Erythroblast (primary cell): Measurements from ENCODE around the gene PTGER4.

Experiments
- GATA1 ChIP-seq: IDR thresholded peaks from 2 replicates; pipeline ENCODE4 v1.6.1; 2011; ENCODE audit warnings: low read depth, mild to moderate bottlenecking, control low read depth, low read length, moderate library complexity
- POLR2A ChIP-seq: IDR thresholded peaks from 2 replicates; pipeline ENCODE4 v1.6.1; 2011; ENCODE audit warnings: mild to moderate bottlenecking, low read length

GRCh38 chr5:40688996-40689395, 9.3 kb downstream of the PTGER4 start:
- TF ChIP-seq POLR2A (no peak), GATA1 (no peak)
